GM12874 (cell line): ENCODE data around the gene ANO4.

Source experiments
- TF ChIP-seq, protein P1 (sequence below): IDR thresholded peaks from 2 replicates; pipeline ENCODE4 v1.5.1; 2011; ENCODE audit warnings: low read depth, mild to moderate bottlenecking, control low read depth, low read length, moderate library complexity; ENCODE audit not compliant: insufficient read depth

The ANO4 gene

DNA sequence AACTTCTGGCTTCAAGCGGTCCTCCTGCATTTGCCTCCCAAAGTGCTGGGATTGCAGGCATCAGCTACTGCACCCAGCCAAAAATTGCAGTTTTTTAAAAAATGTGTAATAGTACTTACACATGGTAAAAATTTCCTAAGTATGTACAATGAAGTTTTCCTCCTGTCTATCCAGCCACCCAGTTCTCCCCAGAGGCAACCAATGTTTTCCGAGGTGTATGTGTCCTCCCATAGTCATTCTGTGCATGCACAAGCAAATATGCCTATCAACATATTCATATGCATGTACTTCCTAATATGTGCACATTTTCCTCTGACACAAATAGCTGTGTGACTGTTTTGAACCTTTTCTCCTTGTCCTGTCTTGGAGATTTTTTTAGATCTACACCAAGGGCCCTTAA is 220.5 kb downstream of the ANO4 start:
- TF ChIP-seq, protein P1, sequence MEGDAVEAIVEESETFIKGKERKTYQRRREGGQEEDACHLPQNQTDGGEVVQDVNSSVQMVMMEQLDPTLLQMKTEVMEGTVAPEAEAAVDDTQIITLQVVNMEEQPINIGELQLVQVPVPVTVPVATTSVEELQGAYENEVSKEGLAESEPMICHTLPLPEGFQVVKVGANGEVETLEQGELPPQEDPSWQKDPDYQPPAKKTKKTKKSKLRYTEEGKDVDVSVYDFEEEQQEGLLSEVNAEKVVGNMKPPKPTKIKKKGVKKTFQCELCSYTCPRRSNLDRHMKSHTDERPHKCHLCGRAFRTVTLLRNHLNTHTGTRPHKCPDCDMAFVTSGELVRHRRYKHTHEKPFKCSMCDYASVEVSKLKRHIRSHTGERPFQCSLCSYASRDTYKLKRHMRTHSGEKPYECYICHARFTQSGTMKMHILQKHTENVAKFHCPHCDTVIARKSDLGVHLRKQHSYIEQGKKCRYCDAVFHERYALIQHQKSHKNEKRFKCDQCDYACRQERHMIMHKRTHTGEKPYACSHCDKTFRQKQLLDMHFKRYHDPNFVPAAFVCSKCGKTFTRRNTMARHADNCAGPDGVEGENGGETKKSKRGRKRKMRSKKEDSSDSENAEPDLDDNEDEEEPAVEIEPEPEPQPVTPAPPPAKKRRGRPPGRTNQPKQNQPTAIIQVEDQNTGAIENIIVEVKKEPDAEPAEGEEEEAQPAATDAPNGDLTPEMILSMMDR, result no peak

DNA sequence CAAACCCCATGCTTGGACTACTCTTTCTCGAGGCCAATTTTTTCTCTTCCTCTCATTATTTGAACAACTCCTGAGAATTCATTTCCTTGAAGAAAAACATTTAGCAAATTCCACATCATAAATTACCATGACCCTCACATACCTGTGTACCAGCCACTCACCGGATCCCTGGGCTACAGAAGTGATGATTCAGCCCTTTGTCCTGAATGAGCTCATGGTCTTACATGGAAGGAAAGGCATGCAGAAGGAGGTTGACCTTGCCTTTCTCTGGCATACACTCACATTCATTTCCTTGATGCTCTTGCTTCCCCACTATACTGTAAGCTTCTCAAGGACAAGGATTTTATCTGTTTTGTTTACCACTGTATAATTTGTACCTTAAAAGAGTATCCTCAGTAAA is 224.0 kb downstream of the ANO4 start:
- TF ChIP-seq, protein P1, result no peak

DNA sequence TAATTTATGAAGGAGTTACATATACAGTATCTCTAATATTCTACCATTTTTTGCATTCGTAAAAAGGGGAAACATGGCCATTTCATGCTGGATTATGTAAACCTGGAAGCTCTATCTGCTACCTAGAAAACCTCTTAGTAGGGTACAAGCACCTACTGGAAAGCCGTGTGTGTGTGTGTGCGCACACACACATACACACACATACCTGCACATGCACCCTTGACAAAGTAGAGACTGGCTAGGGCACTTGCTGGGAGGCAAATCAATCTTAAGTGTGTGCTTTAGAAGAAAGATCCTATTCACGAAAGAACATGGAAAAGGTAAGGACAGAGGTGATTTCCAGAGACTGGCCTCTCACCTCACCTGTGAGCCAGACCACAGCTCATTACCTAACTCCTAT is 224.6 kb downstream of the ANO4 start:
- TF ChIP-seq, protein P1, result no peak

DNA sequence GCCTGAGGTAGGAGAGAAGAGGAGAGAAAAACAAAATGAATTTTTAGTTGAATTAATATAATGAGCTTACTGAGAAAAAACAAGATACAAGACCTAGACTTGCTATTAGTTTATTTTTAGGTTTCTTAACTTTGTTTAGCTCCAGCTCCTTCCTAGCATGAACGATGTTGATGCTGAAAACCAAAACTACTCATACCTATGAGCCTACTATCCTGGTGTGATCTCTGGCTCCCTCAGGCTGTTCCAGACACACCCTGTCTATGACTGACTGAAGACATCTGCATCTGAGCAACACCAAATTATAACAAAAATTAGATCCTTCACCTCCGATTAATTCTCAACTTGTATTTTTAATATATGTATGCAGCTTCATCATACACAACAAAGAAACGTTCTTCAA is 225.1 kb downstream of the ANO4 start:
- TF ChIP-seq, protein P1, result no peak

DNA sequence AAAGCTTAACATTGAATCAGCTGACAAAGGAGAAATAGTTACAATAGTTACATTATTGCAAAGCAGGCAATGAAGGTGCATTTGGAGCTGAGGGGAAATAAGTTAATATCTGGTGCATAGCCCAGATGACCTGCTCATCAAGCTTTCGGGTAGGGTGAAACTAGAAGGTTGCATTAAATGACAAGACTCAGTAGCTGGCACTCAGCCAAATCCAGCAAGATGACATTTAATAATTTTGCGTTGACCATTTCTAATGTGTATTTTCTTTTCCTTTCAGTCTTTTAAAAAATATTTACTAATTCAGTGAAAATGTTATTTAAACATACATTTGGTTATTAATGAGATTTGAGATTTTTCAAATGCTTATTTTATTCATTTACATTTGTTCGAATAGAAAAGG is 226.9 kb downstream of the ANO4 start:
- TF ChIP-seq, protein P1, result no peak

DNA sequence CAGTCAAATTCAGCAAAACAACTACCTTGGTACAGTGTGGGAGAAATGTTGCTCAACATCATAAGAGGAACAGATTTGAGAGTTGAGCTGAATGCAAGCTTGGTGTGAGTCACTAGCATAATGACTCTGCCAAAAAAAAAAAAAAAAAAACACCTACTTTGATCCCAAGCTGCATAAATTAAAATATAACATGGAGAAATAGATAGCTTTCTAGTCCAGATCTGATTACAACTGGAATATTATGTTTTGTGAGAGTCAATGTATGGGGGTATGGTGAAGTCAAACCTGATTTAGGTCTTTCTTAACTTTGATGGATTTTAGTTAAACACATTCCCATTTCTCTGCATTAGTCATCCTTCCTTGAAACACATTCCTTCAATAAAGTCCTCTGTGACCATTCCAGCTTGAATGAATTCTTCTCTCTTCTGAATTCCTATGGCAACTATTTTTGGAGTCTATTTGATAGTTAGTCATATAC is 227.4 kb downstream of the ANO4 start:
- TF ChIP-seq, protein P1, result no peak

DNA sequence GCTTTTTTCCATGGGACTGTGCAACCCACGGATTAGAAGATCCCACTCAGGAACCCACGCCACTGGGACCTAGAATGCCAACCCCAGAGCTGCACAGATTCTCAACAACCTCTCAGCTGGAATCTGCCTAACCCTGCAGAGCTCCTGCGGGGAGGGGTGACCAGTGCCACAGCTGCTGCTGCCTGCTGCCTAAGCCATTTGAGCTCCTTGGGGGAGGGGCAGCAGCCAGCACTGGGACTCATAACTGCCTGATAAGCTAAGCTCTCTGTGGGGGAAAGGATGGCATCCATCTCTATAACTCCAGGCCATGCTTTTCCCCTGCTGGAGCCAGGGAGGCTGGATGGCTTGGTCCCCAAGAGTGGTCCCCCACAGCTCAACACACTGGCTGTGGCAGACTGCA is 232.6 kb downstream of the ANO4 start:
- TF ChIP-seq, protein P1, result no peak

DNA sequence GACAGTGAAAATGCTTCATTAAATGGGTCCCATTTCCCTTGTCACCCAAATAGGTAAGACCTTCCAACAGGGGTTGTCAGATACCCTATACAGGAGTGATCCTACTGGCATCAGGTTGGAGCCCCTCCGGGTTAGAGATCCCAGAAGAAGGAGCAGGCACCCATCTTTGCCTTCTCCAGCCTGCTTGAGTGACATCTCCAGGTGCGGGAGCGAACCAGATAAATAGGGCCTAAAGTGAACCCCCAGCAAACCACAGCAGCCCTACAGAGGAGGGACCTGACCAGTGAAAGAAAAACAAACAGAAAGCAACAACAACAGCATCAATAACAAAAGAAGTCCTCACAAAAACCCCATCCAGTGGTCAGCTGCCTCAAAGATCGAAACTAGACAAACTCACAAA is 233.2 kb downstream of the ANO4 start:
- TF ChIP-seq, protein P1, result no peak
